GM12865 (cell line): Measurements from ENCODE around the gene MACROD1.
"Not testable (repeated sequence)": the region's sequence is repeated elsewhere in the genome, so short reads cannot be mapped to it uniquely, and the experiment has no call there.

Source experiments
- DNase-seq: peaks from one replicate; pipeline ENCODE4 v3.0.0; 2010; ENCODE audit warnings: low read depth
- H3K4me3 ChIP-seq: 2 replicates; pipeline ENCODE4 v1.5.1; 2011; ENCODE audit warnings: mild to moderate bottlenecking, low read depth, low read length, control low read depth
- TF ChIP-seq, protein P1 (sequence below): IDR thresholded peaks from 2 replicates; pipeline ENCODE4 v1.5.1; 2011; ENCODE audit warnings: low read length, control low read depth, low read depth, inconsistent platforms; ENCODE audit not compliant: insufficient read depth; ENCODE audit errors: missing control alignments

Gene MACROD1

DNA sequence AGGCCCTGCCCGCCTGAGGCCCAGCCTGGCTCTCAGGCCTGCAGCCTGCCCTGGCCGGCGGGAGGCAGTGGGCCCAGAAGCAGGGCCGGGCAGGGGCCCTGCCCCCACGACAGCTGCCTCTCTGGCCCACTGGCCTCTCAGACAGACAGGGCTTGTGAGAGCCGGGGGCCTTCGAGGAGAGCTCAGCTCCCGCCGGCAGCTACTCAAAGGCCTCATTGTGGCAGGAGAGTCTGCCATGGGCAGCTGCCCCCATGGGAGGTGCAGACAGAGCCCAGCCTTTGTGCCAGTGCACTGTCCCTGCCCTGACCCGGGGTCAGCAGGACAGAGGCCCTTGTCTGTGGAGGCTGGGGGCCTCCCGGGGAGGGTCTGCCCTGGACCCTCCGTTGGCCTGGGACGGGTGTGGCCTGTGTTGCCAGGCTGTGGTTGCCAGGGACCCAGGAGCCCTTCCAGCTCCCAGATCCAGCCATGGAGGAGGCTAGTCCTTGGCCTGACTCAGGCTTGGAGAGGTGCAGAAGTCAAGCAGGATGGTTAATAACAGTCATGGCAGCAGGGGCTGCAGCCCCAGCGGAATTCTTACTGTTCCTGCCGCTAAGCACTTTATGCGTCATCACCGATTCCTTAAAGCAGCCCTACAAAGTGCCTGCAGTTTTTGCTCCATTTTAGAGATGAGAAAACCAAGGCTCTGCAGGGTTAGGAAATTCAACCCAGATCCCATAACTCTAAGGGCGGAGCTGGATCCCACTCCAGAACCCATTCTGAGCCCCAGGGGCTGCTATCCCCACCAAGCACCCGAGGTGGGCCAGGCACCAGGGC, 117.7 kb downstream of the MACROD1 start:
- H3K4me3 ChIP-seq: no peak overlapping the region
- no peak for DNase-seq
- TF ChIP-seq, protein P1, sequence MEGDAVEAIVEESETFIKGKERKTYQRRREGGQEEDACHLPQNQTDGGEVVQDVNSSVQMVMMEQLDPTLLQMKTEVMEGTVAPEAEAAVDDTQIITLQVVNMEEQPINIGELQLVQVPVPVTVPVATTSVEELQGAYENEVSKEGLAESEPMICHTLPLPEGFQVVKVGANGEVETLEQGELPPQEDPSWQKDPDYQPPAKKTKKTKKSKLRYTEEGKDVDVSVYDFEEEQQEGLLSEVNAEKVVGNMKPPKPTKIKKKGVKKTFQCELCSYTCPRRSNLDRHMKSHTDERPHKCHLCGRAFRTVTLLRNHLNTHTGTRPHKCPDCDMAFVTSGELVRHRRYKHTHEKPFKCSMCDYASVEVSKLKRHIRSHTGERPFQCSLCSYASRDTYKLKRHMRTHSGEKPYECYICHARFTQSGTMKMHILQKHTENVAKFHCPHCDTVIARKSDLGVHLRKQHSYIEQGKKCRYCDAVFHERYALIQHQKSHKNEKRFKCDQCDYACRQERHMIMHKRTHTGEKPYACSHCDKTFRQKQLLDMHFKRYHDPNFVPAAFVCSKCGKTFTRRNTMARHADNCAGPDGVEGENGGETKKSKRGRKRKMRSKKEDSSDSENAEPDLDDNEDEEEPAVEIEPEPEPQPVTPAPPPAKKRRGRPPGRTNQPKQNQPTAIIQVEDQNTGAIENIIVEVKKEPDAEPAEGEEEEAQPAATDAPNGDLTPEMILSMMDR: no peak

DNA sequence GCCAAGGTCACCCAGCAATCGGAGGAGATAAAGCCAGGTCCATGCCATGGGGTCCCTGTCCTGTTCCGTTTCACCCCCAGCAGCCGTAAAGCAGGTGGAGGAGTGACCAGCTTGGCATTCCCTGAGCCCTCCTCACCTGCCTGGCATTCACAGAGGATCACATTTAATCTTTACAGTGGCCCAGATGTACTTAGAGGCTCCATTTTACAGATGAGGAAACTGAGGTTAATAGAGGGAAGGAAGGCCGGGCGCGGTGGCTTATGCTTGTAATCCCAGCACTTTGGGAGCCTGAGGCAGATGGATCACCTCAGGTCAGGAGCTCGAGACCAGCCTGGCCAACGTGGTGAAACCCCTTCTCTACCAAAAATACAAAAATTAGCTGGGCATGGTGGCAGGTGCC, 118.5 kb downstream of the MACROD1 start:
- H3K4me3 ChIP-seq, DNase-seq: not testable (repeated sequence)

DNA sequence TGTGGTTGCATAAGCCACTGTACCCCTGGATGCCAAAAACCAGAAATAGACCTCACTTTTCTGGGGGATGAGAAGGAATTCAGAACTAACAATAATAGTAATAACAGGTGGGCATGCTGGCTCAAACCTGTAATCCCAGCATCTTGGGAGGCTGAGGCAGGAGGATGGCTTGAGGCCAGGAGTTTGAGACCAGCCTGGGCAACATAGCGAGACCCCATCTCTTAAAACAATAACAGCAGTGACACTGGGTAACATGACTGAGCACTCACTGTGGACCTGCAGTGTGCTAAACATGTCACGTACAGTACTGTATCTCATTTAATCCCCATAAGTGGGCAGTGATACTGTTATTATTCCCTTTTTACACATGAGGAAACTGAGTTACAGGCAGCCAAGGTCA, 120.2 kb downstream of the MACROD1 start:
- DNase-seq: no peak
- H3K4me3 ChIP-seq: no peak overlapping the region
- TF ChIP-seq, protein P1: no peak

DNA sequence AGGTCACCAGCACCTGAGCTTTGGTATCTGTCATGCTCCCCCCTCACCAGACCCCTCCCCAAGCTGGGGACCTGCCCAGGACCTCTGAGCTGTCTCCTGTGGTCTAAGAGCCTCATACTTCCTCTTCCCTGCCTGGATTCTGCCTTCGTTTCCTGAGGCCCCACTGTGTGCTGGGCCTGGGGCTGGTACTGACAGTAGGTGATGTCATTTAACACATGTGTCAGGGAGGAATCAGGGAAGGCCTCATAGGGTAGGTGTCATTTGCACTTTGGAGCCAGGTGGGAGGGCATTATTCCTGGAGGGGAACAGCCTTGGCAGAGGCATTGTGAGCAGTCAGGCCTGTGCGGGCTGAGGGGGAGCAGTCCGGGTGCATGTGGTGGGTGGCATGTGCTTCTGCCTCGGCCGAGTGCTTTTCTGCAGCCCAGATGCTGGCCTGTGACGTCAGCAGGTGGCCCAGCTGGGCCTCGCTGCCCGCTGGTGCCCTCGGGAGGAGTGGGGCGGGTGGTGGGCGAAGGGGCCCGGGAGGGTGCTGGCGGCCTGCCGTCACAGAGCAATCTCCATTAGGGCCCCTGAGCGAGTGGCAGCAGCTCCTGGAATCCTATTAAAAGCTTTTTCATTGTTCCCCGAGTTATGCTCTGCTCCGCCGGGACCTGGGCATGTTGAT, 121.1 kb downstream of the MACROD1 start:
- TF ChIP-seq, protein P1: no peak
- no peak for DNase-seq
- no peak overlapping the region for H3K4me3 ChIP-seq

DNA sequence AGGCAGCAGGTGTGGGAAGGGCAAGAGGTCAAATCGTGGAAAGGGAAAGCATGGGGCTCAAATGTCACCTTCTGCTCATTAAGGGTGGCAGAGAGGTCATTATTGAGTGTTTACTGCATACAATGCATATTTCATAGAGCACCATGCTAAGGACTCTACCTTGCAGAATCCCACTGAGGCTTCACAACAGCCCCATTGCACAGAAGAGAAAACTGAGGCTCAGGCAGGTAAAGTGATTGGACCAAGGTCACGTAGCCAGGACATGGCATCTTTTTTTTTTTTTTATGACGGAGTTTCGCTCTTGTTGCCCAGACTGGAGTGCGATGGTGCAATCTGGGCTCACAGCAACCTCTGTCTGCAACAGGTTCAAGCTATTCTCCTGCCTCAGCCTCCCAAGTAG, 122.4 kb downstream of the MACROD1 start:
- TF ChIP-seq, protein P1: no peak
- no peak for DNase-seq
- no peak overlapping the region for H3K4me3 ChIP-seq

DNA sequence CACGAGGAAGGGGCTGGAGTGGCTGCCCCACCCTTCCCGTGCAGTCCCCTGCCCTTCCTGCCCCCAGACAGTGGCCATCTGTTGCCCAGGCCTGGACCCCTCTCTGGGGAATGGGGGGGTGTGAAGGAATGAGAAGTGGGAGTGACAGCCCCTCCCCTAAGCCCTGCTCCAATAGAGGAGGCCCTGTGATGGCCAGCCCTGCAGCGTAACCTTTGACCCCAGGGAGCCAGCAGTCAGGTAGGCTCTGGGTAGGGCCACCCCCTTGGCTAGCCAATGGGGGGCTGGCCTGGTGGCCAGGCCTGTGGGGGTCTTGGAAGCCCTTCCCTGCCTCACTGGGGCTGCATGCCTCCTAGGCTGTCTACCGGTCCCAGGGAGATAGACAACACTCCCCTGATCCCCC, 123.6 kb downstream of the MACROD1 start:
- H3K4me3 ChIP-seq: no peak overlapping the region
- TF ChIP-seq, protein P1: no peak
- DNase-seq: no peak

DNA sequence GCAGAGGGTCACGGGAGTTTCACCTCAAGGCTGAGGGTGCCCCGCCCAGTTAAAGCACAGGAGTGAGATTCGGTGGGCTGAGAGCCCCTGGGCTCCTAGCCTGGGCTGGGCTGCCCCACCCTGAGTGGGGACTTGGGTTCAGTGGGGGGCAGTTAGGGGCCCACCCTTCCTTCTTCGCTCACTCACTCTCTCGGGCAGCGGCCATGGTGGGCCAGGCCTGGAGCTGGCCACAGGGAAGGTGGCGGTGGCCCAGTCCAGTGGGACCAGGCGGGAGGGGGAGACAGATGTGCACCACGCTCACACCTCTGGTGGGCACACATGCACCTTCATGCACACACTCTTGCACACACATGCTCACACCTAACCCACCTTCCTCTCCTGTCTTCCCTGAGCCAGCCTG, 124.1 kb downstream of the MACROD1 start:
- TF ChIP-seq, protein P1: no peak

More for the DNA sequence above, 124.1 kb downstream of the MACROD1 start:
- H3K4me3 ChIP-seq: no peak overlapping the region
- no peak for DNase-seq
